GM19455 (cell line): ENCODE results near the gene EFCAB13.

ENCODE experiments used
- ATAC-seq: cut with Tn5 transposase; IDR thresholded peaks from one replicate; pipeline ENCODE4 v1.9.1; 2021; ENCODE audit not compliant: unreplicated experiment

The EFCAB13 gene

GRCh38 chr17:47323382-47324223 lies at the start of gene EFCAB13:
Gene EFCAB13, plus strand, starts transcription at chr17:47323955. Its CDS starts 4,399 bp downstream, at chr17:47328354.
- peak; percentile 90 for ATAC-seq

DNA sequence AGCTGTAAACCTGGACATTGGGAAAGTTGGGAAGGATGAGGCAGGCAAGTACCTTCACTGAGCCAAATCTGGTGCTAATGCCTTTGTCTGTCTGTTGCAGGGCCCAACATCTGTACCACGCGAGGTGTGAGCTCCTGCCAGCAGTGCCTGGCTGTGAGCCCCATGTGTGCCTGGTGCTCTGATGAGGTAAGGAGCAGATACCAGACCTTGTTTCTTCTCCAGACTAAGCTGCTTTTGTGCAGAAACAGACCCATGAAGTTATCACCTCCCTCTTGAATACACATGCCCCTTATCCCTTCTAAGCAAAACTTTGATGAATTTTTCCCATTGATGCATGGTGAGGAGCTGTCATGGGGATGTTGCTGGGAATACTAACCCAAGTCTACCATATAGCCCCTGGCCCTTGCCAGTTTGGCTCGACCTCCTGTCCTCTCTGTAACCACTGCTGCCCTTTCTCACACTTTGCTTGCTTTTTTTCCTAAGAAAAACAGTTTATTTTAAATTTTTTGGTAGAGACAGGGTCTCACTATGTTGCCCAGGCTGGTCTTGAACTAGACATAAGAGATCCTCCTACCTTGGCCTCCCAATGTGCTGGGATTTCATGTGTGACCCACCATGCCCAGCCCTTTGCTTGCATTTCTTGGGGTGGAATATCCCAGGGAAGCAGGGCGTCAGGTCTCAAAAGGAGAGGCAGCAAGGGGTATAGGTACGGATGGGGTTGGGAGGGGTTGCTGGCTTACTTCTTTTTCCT lies 49.3 kb upstream of the EFCAB13 start:
- ATAC-seq = no peak

DNA sequence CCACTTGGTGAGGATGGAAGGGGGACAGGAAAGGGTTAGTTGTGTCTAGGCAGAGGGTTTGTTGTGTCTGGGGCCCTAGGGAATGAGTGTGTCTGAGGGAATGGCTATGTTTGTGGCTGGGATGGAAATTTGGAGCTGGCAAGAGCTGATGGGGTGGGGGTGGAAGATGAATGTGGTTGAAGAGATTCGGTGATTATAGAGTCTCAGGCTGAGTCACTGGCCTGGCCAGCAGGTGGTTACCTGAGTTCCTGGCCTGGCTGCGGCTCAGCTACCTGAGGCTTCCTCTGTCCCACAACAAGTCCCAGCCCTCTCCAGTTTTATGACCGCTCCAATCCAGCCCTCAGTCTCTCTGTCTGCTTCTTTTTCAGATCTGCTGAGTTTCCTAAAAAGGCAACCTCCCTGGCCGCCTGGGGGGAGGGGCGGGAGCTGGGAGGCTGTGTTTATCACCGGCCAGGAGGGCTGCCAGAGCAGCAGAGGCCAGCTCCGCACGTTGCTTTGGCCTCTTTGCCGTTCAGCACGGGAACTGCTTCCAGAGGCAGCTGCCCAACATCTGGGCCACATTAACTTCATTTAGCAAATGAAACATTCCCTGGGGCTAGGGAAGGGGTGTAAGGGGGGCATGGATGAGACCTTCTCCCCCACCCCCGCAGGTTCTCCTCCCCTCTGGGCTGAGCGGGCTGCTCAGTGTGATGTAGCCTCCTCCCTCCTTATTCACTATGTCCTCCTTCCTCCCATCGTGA lies 48.3 kb upstream of the EFCAB13 start:
- no peak for ATAC-seq

- no peak for ATAC-seq
Measured at GRCh38 chr17:47276444-47276843, 47.3 kb upstream of the EFCAB13 start.

DNA sequence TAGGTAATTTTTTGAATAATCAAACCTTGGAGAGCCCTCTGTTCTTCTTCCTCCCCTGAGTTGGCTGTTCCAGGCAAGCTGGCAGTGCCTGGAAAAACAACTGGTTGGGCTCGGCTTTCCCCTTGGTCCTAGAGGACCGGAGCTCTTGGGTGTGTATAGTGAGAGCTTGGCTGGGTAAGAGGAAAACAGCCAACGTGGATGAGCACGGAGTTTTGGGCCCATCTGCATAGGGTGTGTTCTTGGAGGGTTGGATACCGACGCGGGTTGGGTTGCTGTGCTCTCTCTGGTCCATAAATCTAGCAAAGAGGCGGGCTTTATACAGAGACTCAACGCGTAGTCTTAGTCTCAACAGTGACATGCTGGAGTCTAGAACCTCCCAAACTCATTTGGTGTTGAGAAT lies 46.9 kb upstream of the EFCAB13 start:
- no peak for ATAC-seq

GRCh38 chr17:47277921-47278320 lies 45.8 kb upstream of the EFCAB13 start:
- no peak for ATAC-seq

DNA sequence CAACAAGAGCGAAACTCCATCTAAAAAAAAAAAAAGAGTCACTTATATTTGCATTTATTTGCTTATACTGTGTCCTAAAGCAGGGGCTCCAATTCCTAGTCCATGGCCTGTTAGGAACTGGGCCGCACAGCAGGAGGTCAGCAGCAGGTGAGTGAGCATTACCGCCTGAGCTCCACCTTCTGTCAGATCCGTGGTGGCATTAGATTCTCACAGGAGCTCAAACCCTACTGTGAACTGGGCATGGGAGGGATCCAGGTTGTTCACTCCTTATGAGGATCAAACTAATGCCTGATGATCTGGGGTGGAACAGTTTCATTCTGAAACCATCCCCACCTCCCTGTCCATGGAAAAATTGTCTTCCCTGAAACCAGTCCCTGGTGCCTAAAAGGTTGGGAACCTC lies 45.2 kb upstream of the EFCAB13 start:
- no peak for ATAC-seq

GRCh38 chr17:47279062-47279801 lies 44.5 kb upstream of the EFCAB13 start:
- no peak for ATAC-seq

GRCh38 chr17:47280072-47280811 lies 43.5 kb upstream of the EFCAB13 start:
- ATAC-seq = no peak

GRCh38 chr17:47281216-47281615 lies 42.5 kb upstream of the EFCAB13 start:
- no peak for ATAC-seq

- no peak for ATAC-seq
Measured at GRCh38 chr17:47285003-47285402, 38.8 kb upstream of the EFCAB13 start.

DNA sequence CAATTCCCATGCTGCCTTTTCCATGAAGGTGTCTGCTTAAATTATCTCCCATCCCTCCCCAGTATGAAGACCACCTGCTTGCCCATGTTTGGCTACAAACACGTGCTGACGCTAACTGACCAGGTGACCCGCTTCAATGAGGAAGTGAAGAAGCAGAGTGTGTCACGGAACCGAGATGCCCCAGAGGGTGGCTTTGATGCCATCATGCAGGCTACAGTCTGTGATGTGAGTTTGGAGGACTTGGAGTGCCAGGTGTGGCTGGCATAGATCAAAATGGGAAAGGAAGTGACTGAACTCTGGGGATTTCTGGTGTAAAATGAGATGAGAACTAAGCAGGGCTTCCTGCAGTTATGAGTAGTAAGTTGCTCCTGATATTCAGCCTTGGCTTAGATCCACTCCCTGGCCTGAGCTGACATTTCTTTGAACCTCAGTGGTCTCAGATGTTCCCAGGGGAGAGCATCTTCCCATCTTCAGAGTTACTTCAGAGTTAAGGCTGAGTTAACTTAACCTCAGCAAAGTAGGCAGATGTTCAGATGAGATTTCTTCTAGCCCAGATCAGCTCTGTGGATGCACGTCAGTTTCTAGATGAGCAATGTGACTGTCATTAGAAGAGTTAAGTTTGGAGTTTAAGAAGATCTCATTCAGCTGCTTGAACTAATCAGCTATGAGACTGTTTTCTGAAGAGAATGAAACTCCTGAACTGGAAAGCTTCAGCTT lies 37.4 kb upstream of the EFCAB13 start:
- ATAC-seq = peak; percentile 70

GRCh38 chr17:47287068-47287467 lies 36.7 kb upstream of the EFCAB13 start:
- no peak for ATAC-seq

- ATAC-seq = no peak
Measured at GRCh38 chr17:47287639-47288038, 36.1 kb upstream of the EFCAB13 start.

- no peak for ATAC-seq
Measured at GRCh38 chr17:47288531-47289116, 35.1 kb upstream of the EFCAB13 start.

DNA sequence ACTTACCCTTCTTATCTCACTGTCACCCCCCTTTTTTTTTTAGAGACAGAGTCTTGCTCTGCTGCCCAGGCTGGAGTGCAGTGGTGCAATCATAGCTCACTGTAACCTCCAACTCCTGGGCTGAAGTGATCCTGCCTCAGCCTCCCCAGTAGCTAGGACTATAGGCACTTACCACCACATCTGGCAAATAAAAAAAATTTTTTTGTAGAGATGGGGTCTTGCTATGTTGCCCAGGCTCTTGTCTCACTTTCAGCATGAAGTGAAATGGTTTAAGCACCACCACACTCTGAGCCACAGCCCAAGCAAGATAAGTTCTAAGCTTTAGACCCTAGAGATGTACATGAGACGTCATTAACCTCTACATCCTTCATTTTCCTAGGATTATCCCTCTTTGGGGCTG lies 34.5 kb upstream of the EFCAB13 start:
- ATAC-seq = no peak

DNA sequence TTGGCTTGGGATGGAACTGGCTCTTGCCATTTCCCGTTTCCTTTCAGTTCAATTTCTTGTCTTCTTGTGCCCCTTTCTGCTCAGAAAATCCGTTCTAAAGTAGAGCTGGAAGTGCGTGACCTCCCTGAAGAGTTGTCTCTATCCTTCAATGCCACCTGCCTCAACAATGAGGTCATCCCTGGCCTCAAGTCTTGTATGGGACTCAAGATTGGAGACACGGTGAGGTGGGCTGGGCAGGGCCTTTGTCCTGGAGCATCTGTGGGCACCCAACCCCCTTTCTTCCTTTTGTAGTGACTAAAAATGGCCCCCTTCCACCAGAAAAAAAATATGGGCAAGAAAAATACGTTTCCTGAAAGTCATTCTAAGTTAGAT lies 32.9 kb upstream of the EFCAB13 start:
- ATAC-seq = no peak

- no peak for ATAC-seq
Measured at GRCh38 chr17:47291242-47291873, 32.4 kb upstream of the EFCAB13 start.

DNA sequence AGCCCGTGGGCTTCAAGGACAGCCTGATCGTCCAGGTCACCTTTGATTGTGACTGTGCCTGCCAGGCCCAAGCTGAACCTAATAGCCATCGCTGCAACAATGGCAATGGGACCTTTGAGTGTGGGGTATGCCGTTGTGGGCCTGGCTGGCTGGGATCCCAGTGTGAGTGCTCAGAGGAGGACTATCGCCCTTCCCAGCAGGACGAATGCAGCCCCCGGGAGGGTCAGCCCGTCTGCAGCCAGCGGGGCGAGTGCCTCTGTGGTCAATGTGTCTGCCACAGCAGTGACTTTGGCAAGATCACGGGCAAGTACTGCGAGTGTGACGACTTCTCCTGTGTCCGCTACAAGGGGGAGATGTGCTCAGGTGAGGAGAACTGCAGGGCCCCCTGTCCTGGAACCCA lies 31.5 kb upstream of the EFCAB13 start:
- ATAC-seq = no peak
